ENCODE results near the gene AGBL5.
"Not testable (repeated sequence)": the region's sequence is repeated elsewhere in the genome, so short reads cannot be mapped to it uniquely, and the experiment has no call there.

The AGBL5 gene

GRCh38 chr2:27054721-27055120 lies 3.3 kb downstream of the AGBL5 start:
- no peak for DNase-seq

- no peak for DNase-seq
Observed at GRCh38 chr2:27057184-27057583, 5.7 kb downstream of the AGBL5 start.

- DNase-seq = no peak
Observed at GRCh38 chr2:27058210-27058609, 6.7 kb downstream of the AGBL5 start.

GRCh38 chr2:27059141-27059820 lies 7.8 kb downstream of the AGBL5 start:
- no peak for DNase-seq

DNA sequence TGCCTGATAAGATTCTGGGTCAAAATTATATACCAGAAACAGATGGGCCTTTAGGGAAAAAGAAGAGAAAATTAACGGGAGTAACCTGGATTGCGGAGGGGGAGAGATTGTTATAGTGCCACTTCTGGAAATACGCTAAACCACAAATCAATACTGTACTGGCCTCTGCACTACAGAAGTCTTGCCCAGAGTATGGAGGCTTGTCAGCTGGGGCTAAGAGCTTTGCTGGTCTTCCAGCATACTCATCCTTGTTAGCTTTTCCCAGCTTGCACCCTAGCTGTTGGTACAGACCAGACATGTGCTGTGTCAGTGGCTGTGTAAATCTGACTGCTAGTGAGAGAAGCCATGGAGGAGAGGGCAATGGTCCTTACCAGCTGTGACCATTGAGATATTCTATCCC lies 8.9 kb downstream of the AGBL5 start:
- DNase-seq = no peak

GRCh38 chr2:27065128-27065527 lies 13.7 kb downstream of the AGBL5 start:
- DNase-seq = no peak

DNA sequence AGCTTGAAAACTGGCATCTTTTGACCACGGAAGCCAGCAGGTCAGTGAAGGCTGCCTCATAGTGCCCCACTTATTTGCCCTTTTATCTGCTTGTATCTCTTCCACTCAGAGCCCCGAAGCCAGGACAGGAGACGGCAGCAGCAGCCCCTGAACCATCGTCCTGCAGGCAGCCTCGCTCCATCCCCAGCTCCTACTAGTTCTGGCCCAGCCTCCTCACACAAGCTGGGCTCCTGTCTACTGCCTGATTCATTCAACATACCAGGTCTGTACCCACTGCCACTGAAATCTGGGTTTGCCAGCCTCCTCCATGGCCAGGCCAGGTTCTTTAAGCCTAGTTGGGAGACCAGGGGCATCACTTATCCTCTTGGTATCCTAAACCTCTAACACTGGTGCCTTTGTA lies 15.9 kb downstream of the AGBL5 start:
- DNase-seq = no peak

DNA sequence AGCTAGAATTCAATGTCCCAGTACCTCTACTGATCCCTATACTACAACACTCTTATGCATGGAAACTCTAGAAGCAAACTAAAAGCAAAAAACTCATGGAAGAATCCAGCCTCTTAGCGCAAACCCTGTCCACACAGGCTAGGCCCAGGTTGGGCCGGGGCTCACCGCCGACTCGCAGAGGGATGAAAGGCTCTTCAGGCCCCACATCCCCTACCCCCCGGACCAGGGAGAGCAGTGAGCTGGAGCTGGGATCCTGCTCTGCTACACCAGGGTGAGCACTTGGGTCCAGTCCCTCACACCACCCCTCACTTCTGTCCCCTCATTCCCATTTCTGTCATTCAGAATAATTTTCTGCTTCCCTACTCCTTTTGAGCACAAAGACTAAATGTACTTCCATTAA lies 18.0 kb downstream of the AGBL5 start:
- no peak for DNase-seq

DNA sequence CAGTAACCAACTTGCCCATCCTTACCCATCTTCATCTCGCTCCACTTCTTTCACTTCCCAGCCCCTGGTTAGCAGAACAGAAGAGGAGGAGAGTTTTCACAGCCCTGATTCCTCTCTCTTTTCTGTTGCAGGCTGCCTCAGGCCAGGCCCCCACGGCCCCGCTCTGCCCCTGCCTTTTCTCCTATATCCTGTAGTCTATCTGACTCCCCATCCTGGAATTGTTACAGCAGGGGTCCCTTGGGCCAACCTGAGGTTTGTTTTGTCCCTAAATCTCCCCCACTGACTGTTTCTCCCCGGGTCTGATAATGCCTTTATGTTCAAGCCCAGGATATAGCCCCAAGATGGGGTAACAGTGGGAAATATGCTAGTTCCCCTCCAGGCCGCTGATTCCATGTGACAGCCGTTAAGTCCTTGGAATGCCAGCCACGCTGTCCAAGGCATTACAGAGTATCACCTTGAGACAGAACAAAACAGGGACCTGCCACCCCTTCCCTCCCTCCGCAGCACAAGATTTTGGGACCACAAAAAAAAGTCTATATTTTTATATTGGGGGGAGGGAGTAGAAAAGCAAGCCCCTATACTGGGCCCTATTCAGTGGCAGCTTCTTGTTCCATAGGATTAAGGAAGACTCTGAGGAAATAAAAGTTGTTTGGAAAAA lies 18.6 kb downstream of the AGBL5 start:
- DNase-seq = no peak

DNA sequence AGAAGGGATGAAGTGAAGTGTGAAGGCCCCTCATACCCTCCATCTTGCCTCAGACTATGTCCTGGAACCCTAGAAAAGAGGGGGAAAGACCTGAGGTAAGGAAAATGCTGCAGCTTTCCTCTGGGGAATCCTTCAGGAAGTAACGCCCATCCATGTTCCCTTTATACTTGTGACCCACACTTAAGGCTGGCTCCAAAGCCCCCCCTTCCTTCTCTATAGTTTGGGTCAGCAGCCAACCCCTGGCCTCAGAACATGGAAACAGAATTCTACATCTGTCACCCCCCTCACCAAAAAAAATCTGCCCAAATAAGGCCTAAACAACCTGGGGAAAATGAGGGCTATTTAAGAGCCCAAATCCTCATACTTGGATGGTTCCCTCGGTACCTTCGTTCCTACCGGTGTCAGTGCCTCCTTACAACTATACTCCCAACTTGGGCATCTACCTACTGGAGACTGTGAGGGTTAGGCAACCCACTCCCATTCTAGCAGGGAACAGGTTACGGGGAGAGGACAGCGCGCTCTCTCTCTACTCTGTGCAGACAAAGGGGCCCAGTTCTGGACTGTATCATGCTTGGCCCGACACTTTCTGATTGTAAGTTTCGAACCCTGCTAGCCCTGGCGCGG lies 19.3 kb downstream of the AGBL5 start:
- no peak for DNase-seq

DNA sequence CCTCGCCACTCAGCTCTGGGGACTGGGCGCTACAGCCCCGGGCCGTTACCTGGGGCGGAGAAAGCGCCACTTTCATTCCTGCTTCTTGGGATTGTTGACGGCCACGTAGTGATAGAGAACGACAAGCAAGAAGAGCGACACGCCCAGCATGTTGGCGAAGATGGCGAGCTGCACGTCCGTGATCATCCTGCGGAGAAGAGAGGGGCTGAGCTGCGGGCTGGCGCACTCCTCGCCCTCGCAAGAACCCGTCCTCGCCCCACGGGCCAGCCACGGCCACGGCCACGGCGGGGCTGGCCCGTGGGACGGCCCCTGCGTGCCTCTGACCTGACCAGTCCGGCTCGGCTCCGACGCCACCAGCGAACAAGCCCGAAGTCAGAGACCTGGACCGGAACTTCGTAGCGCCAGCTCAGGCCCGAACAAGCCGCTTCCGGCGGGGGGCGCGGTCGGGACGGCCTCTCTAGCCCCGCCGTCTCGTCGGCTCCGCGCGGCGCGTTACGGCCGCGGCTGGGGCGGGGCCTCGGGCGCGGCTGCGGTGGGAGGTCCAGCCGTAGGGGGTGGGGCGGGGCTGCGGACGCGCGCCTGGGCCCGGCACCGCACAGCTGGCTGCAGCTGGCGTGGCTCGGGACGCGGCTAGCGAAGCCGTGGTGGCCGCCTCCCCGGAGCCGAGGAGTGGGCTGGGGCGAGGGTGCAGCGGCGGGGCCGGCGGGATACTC lies 20.0 kb downstream of the AGBL5 start, which contains the start of gene OST4:
Gene OST4 (minus strand): TSS at position 378 of the 713 bp plus-strand sequence.
- peak; percentile 48 to 74 for DNase-seq

DNA sequence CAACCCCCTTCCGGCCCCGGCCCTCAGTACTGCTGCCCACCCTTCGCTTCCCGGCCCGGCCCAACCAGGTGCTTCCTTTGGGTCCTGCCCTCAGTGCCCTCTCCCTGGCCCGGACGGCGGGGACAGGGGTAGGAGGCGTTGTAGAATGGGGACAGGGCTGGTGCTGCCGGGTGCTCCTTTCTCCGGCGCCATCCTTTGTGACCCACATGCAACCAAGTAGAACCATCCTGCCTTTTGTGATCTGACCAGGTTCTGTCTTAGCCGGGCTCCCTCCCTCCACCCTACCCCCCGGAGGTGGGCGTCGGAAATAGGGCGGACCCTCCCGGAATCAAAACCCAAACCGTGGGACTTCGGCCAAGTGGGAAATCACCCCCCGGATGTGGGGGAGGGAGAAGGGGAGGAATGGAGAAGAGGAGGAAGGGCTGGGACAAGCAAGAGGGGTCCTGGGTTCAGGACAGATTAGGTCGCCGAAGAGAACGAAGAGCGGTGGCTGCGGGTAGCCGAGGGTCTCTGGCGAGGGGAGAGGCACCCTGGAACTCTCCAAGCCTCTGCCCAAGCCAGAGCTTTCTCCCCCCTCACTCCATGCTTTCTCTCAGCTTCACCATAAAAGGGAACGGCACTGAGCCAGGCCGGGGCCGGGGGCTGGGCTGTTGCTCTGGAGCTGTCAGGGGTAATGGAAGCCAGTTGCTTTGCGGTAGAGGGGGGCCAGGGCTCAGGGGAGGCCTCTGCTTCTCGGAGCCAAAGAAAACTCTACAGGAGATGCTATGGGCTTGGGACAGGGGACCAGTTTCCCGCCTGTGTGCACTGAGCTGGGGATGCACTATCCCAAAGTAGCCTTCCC lies 20.7 kb downstream of the AGBL5 start:
- no peak for DNase-seq

- no peak for DNase-seq
Observed at GRCh38 chr2:27072920-27073319, 21.5 kb downstream of the AGBL5 start.

DNA sequence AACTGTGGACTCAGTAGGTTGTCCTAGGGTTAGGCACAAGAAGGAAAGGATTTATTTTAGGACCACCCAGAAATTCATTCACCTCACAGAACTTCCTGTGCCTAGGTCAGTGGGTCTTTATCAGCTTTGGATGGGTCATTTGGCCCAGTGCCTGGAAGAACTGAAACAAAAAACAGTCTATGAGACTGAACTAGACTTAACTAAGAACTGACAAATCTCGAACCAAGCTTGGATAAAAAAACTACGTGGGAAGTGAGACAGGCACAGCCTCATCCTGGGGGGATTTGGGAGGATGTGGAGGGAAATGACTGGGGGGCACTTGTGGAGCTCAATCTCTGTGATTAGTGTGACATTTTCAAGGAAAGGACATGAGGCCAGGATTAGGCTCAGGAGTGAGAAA lies 22.3 kb downstream of the AGBL5 start:
- no peak for DNase-seq

DNA sequence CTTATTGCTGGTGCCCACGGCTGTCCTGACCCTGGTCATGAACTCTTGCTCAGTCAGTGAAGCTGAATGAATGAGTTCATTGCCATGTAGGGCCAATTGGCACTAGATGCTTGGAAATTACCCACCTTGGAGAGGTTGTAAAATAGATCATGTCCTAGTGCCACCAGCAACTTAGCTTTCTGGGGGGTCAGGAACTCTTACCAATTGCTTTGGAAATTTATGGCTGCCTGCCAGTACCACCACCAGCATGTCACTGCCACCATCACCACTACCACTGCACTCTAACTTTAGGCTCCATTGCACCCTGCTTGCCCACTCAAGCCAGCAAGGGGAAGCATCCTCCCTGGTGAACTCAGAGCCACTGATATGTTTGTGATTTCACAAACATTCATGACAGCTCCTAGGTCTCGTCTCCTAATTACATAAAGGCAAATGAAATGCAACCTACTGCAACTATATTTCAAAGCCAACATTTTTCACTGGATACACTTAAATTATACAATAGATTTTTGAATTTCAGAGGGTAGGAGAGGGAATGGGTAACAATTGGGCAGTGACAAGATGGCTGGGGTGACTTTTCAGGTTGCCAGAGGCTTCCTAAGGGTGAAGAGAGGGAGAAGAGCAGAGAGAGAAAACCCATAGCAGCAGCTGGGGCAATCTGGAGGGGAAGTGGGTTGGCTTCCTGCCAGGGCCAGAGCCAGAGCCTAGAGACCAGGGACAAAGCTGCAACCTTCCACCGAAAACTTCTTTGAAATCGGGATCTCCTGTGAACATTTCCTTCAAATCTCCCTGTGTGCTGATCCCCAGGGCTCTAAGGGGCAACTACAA lies 23.5 kb downstream of the AGBL5 start:
- DNase-seq = peak; percentile 17 to 90

DNA sequence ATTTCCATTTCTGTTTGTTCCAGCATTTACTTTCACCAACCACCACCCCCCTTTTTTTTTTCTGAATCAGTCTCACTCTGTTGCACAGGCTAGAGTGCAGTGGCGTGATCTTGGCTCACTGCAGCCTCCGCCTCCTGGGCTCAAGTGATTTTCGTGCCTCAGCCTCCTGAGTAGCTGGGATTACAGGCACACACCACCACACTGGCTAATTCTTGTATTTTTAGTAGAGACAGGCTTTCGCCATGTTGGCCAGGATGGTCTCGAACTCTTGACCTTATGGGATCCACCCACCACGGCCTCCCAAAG lies 24.1 kb downstream of the AGBL5 start:
- not testable (repeated sequence) for DNase-seq

GRCh38 chr2:27076323-27076722 lies 24.9 kb downstream of the AGBL5 start:
- DNase-seq = no peak

GRCh38 chr2:27077231-27077630 lies 25.8 kb downstream of the AGBL5 start:
- no peak for DNase-seq

DNA sequence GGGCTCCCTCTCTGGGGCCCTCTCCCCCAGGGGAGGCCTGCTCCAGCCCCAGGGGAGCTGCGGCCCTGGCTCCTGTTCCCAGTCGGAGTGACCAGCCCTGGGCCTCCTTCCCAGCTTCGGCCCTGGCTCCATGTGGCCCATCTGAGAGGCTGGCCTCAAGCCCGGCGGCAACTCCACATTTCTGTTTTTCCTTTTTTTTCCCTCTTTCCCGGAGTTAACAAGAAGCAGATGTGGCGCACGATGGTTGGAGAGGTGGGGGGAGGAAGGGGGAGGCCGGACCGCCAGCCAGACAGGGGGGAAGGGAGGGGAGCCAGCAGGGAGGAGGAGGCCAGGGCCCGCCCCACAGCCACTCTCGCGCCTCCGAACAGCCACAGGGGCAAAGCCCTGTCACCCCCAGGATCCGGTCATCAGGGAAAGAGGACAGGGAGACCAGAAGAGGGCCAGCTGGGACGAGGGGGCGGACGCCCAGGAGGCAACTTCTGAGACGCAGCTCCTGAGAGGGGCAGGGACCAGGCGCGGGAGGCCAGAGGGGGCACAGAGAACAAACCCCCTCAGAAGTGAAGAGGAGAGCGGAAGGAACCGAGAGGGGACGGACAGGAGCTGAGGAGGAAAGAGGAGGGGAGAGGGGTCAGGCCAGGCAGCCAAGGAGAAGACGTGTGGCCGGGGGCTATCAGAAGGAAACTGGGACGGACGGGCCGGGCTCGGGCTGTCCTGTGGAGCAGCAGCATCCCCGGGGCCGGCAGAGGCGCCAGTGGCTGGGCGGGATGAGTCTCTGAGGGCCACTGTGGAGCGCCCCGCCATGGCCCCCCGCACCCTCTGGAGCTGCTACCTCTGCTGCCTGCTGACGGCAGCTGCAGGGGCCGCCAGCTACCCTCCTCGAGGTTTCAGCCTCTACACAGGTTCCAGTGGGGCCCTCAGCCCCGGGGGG lies 27.1 kb downstream of the AGBL5 start, which contains the start of gene EMILIN1:
Gene EMILIN1 (plus strand): TSS at position 349 of the 928 bp plus-strand sequence. CDS start 451 bp downstream, at position 800.
- no peak for DNase-seq

All from bone marrow (tissue), 2 donors.